EL (cell line): Measurements from ENCODE around the gene ASS1.

Experiments used
- DNase-seq: peaks from one replicate; pipeline ENCODE4 v3.0.0-alpha.2; 2016

ASS1 gene

GRCh38 chr9:130477564-130477963, 32.8 kb downstream of the ASS1 start:
- DNase-seq = no peak

GRCh38 chr9:130478152-130478551, 33.4 kb downstream of the ASS1 start:
- DNase-seq = no peak

- DNase-seq = no peak
These were observed 34.2 kb downstream of the ASS1 start for GRCh38 chr9:130478736-130479575.

GRCh38 chr9:130479587-130479986, 34.8 kb downstream of the ASS1 start:
- no peak for DNase-seq

GRCh38 chr9:130480673-130481072, 35.9 kb downstream of the ASS1 start:
- no peak for DNase-seq

GRCh38 chr9:130482463-130482862, 37.7 kb downstream of the ASS1 start:
- no peak for DNase-seq

GRCh38 chr9:130483371-130483971, 38.7 kb downstream of the ASS1 start:
- no peak for DNase-seq

GRCh38 chr9:130484362-130485072, 39.8 kb downstream of the ASS1 start:
- DNase-seq = no peak

- no peak for DNase-seq
These were observed 41.3 kb downstream of the ASS1 start for GRCh38 chr9:130486103-130486502.

GRCh38 chr9:130487500-130487899, 42.7 kb downstream of the ASS1 start:
- no peak for DNase-seq

GRCh38 chr9:130488621-130489330, 44.0 kb downstream of the ASS1 start:
- no peak for DNase-seq

- DNase-seq = no peak
These were observed 46.2 kb downstream of the ASS1 start for GRCh38 chr9:130490981-130491380.

- no peak for DNase-seq
These were observed 47.2 kb downstream of the ASS1 start for GRCh38 chr9:130491830-130492482.

- DNase-seq = no peak
These were observed 48.3 kb downstream of the ASS1 start for GRCh38 chr9:130493021-130493420.

GRCh38 chr9:130493476-130493875, 48.7 kb downstream of the ASS1 start:
- no peak for DNase-seq

- no peak for DNase-seq
These were observed 50.3 kb downstream of the ASS1 start for GRCh38 chr9:130495067-130495466.

GRCh38 chr9:130497139-130497538, 52.4 kb downstream of the ASS1 start:
- no peak for DNase-seq

GRCh38 chr9:130498298-130498917, 53.6 kb downstream of the ASS1 start:
- DNase-seq = no peak

- DNase-seq = no peak
These were observed 54.3 kb downstream of the ASS1 start for GRCh38 chr9:130498918-130499698.

- no peak for DNase-seq
These were observed 55.1 kb downstream of the ASS1 start for GRCh38 chr9:130499804-130500263.
